DMS153 (cell line): ENCODE results near the gene ZDHHC17.

Source experiments
- DNase-seq: peaks from one replicate; lab custom pipeline; 2025; lab: John Stamatoyannopoulos, UW

The ZDHHC17 gene

GRCh38 chr12:76878899-76879709 is 115.2 kb downstream of the ZDHHC17 start, which contains the start of gene CSRP2:
TSS of gene CSRP2 (minus strand) at chr12:76879019. CDS start at chr12:76866260, 12,759 bp downstream.
- DNase-seq: peak; percentile 84

DNA sequence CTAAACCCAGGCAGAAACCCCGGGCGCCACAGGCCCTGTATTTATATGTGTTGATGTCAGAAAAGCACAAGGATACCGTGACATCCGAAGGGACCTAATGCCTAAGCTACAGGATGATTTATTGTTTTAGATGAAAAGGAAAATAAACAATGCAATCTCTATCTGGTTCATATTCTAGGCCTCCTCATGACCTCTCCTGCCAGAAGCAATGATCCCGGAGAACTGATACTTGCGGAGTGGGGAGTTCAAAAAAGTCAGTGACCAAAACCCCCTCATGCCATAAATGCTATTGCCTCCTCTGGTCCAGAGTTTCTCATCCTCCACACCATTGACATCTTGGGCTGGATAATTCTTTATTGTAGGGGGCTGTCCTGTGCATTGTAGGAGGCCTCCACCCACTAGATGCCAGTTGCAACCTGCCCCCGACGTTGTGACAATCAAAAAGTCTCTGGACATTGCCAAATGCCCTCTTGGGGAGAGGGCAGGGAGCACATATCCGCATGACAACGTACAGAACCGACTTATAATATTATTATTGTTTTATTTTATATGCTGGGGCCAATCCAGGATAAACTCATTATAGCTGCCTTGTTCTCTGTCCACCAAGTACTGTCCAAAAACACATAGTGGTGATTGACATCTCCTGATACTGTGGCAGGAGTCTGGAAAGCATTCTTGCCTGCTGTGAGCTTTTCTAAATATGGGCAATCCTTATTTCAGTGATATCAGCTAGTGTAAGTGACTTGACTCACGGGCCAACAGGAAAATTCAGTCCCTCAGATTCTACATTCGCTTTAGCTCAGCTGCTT is 116.0 kb downstream of the ZDHHC17 start:
- DNase-seq: no peak

GRCh38 chr12:76880519-76881023 is 116.7 kb downstream of the ZDHHC17 start:
- no peak for DNase-seq

DNA sequence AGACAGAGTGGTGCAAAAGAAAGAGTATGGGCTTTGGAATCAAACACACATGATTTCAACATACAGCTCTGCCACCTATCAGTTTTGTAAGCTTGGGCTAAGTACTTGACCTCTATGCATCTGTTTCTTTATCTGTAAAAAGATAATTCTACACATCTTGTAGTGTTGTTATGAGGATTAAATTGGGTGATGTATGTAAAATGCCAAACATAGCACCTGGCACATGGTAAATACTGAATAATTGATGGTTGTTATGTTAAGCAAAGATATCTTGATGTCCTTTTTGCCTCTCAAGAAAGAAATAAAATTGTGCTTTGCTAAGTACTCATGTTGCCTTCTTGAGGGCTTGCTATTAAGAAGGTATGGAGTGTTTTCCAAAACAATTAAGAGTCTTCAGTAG is 117.2 kb downstream of the ZDHHC17 start:
- no peak for DNase-seq

- no peak for DNase-seq
Measured at GRCh38 chr12:76882367-76882766, 118.5 kb downstream of the ZDHHC17 start.

DNA sequence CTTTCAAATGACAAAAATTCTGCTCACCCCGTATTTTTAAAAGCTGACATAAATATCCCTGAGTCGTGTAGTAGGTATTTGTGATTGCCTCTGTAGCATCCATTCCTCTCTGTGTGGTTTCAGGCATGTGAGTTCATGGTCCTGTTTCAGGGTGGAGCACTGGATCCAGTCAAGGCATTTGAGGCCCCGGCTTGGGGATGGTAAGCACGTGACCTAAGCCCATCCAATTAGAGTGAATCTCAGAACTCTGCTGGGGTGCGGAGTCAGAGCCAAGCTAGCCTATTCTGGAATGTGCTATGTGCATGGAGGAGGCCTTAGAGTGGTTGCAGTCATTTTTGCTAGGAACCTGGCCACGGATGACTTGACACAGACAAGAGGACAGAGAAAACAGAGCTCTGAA is 119.2 kb downstream of the ZDHHC17 start:
- no peak for DNase-seq

DNA sequence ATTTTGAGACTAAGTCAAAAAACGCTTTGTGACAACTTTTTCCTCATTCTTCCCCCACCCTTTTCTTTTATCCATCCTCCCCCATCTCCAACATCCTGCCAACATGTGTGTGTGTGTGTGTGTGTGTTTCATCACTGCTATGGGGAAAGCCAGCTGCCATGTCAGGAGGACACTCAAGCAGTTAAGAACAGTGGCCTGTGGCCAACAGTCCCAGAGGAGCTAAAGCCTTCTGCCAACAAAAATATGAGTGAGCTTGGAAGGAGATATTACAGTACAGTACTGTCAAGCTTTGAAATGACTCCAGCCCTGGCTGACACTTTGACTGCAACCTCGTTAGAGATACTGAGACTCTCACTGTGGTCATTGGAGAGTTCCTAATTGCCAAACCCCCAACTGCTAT is 119.9 kb downstream of the ZDHHC17 start:
- no peak for DNase-seq

DNA sequence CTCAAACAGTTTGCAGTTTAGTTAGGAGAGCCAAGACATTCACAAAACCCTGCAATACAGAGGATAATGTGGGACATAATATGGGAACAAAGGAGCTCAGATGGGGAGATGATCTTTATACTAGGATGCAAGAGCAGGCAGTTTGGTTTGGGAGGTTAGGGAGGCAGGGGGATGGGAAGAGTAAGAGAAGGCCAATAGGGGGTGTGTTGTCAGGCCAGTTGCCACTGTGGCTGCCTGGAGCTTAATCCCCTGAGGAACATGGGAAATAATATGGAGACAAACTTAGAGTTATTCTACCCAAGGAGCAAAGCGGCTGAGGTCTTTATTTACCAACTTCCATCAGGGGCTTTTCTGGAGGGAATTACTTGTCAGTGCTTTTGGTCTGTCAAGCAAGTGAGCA is 124.9 kb downstream of the ZDHHC17 start:
- DNase-seq: no peak

DNA sequence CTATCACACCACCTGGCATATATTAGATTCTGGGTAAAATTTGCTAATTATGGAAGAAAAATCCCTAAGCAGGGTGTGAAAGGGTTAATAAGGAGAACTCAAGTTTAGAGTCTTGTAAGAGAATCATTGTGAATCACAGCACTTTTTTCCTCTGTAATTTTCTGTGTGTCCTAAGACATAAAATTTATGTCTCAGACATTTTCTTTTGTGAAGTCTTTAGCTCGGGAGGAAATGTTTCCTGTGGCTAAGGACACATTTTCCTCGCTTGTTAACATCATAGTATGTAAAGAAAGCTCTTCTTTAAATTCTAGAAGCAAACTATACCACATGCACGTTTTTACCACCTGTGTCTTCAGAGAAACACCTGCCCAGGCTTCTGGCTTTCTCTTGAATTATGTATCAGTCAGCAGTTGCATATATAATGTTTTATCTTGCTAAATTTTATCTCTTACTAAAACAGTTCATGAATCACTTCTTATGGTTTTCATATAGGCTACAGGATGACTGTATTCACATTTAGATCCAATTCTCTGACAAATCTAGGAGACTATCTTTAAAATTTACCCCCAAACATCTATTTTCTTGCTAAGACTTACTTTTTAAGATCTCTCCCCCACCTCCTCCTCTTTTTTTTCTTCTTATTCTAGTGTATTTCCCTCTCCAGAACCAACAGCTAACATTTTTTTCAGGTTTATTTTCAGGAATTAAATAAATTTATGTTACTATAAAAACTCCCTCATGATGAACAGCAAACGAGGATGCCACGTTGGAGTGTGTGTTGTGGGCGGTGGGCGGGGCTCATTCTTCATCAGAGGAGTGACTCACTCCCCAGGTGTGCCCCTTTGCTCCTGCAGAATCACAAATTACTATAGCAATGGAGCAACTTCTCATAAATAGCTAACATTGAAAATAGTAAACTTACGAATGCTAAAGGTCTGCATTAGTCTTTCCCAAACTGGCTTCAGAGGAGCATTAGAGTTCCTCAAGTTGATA is 126.5 kb downstream of the ZDHHC17 start:
- DNase-seq: no peak

DNA sequence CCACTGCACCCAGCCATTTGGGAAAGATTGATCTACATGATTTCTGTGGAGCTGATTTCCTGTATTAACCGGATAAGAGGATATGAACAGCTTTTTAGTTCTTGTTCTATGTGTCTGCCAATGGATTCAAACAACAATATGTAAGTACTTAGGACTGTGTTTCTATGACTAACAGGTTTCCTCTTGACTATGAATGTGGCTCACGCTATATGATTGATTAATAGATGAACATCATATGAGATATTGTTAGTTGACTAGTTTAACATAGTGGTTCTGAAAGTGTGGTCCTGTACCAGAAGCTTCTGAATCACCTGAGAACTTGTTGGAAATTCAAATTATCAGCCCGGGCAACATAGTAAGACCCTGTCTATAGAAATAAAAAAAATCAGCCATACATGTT is 127.7 kb downstream of the ZDHHC17 start:
- no peak for DNase-seq

GRCh38 chr12:76895796-76896195 is 131.9 kb downstream of the ZDHHC17 start:
- DNase-seq: no peak

GRCh38 chr12:76896274-76896673 is 132.4 kb downstream of the ZDHHC17 start:
- DNase-seq: no peak

- no peak for DNase-seq
Measured at GRCh38 chr12:76898442-76898841, 134.5 kb downstream of the ZDHHC17 start.

DNA sequence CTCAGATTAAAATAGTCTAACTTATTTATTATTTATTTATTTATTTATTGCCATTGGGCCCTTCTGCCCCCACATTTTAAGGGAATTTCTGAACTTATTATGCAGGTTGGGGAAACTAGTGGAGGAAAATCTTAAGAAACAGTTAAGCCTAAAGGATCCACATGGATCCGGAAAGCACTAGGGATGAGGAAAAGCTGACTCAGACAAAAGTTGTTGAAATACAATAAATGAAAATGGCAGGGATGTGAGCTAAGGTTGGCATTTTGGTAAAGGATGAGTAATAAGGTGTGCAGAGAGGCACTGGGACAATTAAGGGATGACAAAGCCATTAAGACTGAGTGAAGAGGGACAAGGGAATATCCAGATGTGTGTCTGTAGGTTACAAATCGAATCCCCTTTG is 135.6 kb downstream of the ZDHHC17 start:
- DNase-seq: no peak

GRCh38 chr12:76901628-76902380 is 137.9 kb downstream of the ZDHHC17 start:
- no peak for DNase-seq
